ENCODE data around the gene XKR3.

Gene XKR3

DNA sequence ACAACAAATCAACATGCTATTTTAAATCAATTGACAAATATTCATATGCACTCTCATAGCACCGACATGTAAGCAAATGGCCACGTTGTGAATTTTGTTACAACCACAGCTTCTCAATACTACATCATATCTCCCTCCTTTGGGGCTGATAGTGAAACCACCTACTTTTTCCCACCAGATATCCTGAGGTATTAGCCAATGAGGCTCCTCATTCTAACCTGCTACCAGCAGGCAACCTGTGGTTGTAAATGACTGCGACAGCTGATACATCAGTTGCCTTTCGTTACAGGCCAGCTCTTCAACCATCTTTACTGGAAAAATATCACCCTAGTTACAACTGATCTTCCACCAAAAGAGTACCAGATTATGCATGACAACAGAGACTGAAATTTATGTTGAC lies 3.7 kb upstream of the XKR3 start:
- H3K4me1 ChIP-seq (ENCODE audit: low read length): peaks cover 15% of the 10 kb centered on the region
- H3K9ac ChIP-seq (ENCODE audit: low read length): no peak overlapping the region
- TF ChIP-seq, protein P1, sequence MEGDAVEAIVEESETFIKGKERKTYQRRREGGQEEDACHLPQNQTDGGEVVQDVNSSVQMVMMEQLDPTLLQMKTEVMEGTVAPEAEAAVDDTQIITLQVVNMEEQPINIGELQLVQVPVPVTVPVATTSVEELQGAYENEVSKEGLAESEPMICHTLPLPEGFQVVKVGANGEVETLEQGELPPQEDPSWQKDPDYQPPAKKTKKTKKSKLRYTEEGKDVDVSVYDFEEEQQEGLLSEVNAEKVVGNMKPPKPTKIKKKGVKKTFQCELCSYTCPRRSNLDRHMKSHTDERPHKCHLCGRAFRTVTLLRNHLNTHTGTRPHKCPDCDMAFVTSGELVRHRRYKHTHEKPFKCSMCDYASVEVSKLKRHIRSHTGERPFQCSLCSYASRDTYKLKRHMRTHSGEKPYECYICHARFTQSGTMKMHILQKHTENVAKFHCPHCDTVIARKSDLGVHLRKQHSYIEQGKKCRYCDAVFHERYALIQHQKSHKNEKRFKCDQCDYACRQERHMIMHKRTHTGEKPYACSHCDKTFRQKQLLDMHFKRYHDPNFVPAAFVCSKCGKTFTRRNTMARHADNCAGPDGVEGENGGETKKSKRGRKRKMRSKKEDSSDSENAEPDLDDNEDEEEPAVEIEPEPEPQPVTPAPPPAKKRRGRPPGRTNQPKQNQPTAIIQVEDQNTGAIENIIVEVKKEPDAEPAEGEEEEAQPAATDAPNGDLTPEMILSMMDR (IDR thresholded peaks at IDR 0.05; ENCODE audit: low read length): no peak
- no peak for TF ChIP-seq EZH2phosphoT487 (IDR thresholded peaks at IDR 0.05; ENCODE audit: low read length)
- TF ChIP-seq EZH2 (optimal IDR thresholded peaks at IDR 0.05; ENCODE audit: low read depth, low read length): no peak
- no peaks in the 10 kb centered on the region for H3K36me3 ChIP-seq (replicated peaks; ENCODE audit: insufficient read depth, low read length)
- no peaks in the 10 kb centered on the region for H3K9me3 ChIP-seq (replicated peaks; ENCODE audit: insufficient read depth, low read length)
- peaks cover 4% of the 10 kb centered on the region; the same call in 1 of the 2 replicates for H3F3A ChIP-seq (ENCODE audit: insufficient read depth, low read length)
- no peaks in the 10 kb centered on the region for H3K9me2 ChIP-seq (replicated peaks; ENCODE audit: insufficient read depth, low read length)
- no peak for DNase-seq
- no peak overlapping the region for H3K4me2 ChIP-seq (ENCODE audit: low read depth, low read length)
- H4K20me1 ChIP-seq (ENCODE audit: insufficient read depth, low read length): no peaks in the 10 kb centered on the region
- H3K27me3 ChIP-seq (replicated peaks; ENCODE audit: insufficient read depth, low read length): no peaks in the 10 kb centered on the region
- no peaks in the 10 kb centered on the region for H3K79me2 ChIP-seq (ENCODE audit: low read length)
- no peak overlapping the region for H3K27ac ChIP-seq (ENCODE audit: low read length)
- H3K4me3 ChIP-seq (ENCODE audit: low read length): no peak overlapping the region
- H2AFZ ChIP-seq (ENCODE audit: low read length): no peak overlapping the region

DNA sequence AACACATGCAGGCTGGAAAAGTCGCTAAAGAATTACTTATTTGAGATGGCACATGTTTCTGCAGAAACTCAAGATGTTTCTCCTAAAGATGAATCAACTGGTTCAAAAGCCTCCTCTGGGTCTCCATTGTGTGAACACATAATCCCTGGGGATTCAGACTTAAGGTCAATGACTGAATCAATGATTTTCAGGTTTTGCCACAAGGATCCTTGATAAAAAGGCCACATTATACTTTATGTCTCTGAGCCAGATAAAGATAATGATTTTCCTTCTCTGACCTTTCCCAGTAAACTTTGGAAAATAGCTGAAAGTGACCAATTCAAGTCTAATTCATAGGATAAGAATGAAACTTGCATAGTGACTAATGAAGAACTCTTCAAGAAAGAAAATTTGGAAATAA lies 2.3 kb upstream of the XKR3 start:
- Histone ChIP-seq H3K79me2 (ENCODE audit: low read length) (no peaks in the 10 kb centered on the region), H3K9me2 (replicated peaks; ENCODE audit: insufficient read depth, low read length) (no peaks in the 10 kb centered on the region), H3F3A (ENCODE audit: insufficient read depth, low read length) (peaks cover 4% of the 10 kb centered on the region; the same call in 1 of the 2 replicates), H3K4me2 (ENCODE audit: low read depth, low read length) (no peak overlapping the region), H3K9me3 (replicated peaks; ENCODE audit: insufficient read depth, low read length) (no peaks in the 10 kb centered on the region), H3K36me3 (replicated peaks; ENCODE audit: insufficient read depth, low read length) (no peaks in the 10 kb centered on the region), H3K9ac (ENCODE audit: low read length) (no peak overlapping the region), H4K20me1 (ENCODE audit: insufficient read depth, low read length) (no peaks in the 10 kb centered on the region), H3K4me1 (ENCODE audit: low read length) (peaks cover 15% of the 10 kb centered on the region), H2AFZ (ENCODE audit: low read length) (no peak overlapping the region), H3K27ac (ENCODE audit: low read length) (no peak overlapping the region), H3K4me3 (ENCODE audit: low read length) (no peak overlapping the region), H3K27me3 (replicated peaks; ENCODE audit: insufficient read depth, low read length) (no peaks in the 10 kb centered on the region)
- no peak for DNase-seq
- TF ChIP-seq EZH2 (optimal IDR thresholded peaks at IDR 0.05; ENCODE audit: low read depth, low read length): no peak
- TF ChIP-seq, protein P1 (IDR thresholded peaks at IDR 0.05; ENCODE audit: low read length): no peak
- TF ChIP-seq EZH2phosphoT487 (IDR thresholded peaks at IDR 0.05; ENCODE audit: low read length): no peak

DNA sequence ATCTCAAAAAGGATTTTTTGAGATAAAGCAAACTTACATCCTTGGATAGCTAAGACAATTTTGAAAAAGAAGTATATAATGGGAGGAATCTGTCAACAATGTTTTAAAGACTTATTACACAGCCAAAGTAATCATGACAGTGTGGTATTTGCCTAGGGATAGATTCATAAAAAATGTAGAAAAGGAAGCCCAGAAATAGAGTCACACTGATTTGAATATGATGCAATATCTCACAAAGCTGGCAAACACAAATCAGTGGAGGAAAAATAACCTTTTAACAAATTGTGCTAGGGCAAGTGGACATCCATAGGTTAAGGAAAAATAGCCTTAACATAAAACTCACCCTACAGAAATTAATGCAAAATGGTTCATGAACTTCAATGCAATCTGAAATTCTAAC lies 6.0 kb downstream of the XKR3 start:
- H2AFZ ChIP-seq (ENCODE audit: low read length): no peak overlapping the region
- no peak overlapping the region for H3K4me2 ChIP-seq (ENCODE audit: low read depth, low read length)
- H3K9me2 ChIP-seq (replicated peaks; ENCODE audit: insufficient read depth, low read length): no peaks in the 10 kb centered on the region
- no peaks in the 10 kb centered on the region; the same call in 1 of the 2 replicates for H3K36me3 ChIP-seq (replicated peaks; ENCODE audit: insufficient read depth, low read length)
- no peaks in the 10 kb centered on the region for H3F3A ChIP-seq (ENCODE audit: insufficient read depth, low read length)
- no peaks in the 10 kb centered on the region for H4K20me1 ChIP-seq (ENCODE audit: insufficient read depth, low read length)
- H3K9me3 ChIP-seq (replicated peaks; ENCODE audit: insufficient read depth, low read length): no peaks in the 10 kb centered on the region
- H3K27me3 ChIP-seq (replicated peaks; ENCODE audit: insufficient read depth, low read length): no peaks in the 10 kb centered on the region
- H3K79me2 ChIP-seq (ENCODE audit: low read length): no peaks in the 10 kb centered on the region
- no peak overlapping the region for H3K4me3 ChIP-seq (ENCODE audit: low read length)
- TF ChIP-seq, protein P1 (IDR thresholded peaks at IDR 0.05; ENCODE audit: low read length): no peak
- TF ChIP-seq EZH2 (optimal IDR thresholded peaks at IDR 0.05; ENCODE audit: low read depth, low read length) (no peak), EZH2phosphoT487 (IDR thresholded peaks at IDR 0.05; ENCODE audit: low read length) (no peak)
- H3K27ac ChIP-seq (ENCODE audit: low read length): no peak overlapping the region
- H3K4me1 ChIP-seq (ENCODE audit: low read length): 0 out of 2 replicates have a peak, but pooled peaks cover 8% of the 10 kb centered on the region
- no peak for DNase-seq
- no peak overlapping the region for H3K9ac ChIP-seq (ENCODE audit: low read length)

All from MM.1S (cell line).